ENCODE results near the gene HTR1D.
A peak's percentile ranks its signal among the peaks of the same experiment; 100 is the strongest.
"Not testable (repeated sequence)": the region's sequence is repeated elsewhere in the genome, so short reads cannot be mapped to it uniquely, and the experiment has no call there.

The HTR1D gene

GRCh38 chr1:23216771-23217420 is 406 bp downstream of the HTR1D start:
- peak; percentile 25 for DNase-seq (ENCODE audit: low read depth)

GRCh38 chr1:23215751-23216449 is 1.4 kb downstream of the HTR1D start:
- no peak for DNase-seq (ENCODE audit: low read depth)

- DNase-seq (ENCODE audit: low read depth) = no peak
Measured at GRCh38 chr1:23215291-23215690, 2.0 kb downstream of the HTR1D start.

- DNase-seq (ENCODE audit: low read depth) = no peak
Measured at GRCh38 chr1:23214640-23215039, 2.7 kb downstream of the HTR1D start.

- no peak for DNase-seq (ENCODE audit: low read depth)
Measured at GRCh38 chr1:23211955-23212354, 5.3 kb downstream of the HTR1D start.

GRCh38 chr1:23210963-23211362 is 6.3 kb downstream of the HTR1D start:
- no peak for DNase-seq (ENCODE audit: low read depth)

- DNase-seq (ENCODE audit: low read depth) = no peak
Measured at GRCh38 chr1:23210351-23210785, 6.9 kb downstream of the HTR1D start.

- DNase-seq (ENCODE audit: low read depth) = no peak
Measured at GRCh38 chr1:23209770-23210169, 7.5 kb downstream of the HTR1D start.

- DNase-seq (ENCODE audit: low read depth) = no peak
Measured at GRCh38 chr1:23208527-23208926, 8.8 kb downstream of the HTR1D start.

- not testable (repeated sequence) for DNase-seq (ENCODE audit: low read depth)
Measured at GRCh38 chr1:23207733-23208132, 9.6 kb downstream of the HTR1D start.

- no peak for DNase-seq (ENCODE audit: low read depth)
Measured at GRCh38 chr1:23202263-23202749, 15.0 kb downstream of the HTR1D start.

- DNase-seq (ENCODE audit: low read depth) = no peak
Measured at GRCh38 chr1:23200883-23201282, 16.4 kb downstream of the HTR1D start.

GRCh38 chr1:23198373-23198772 is 18.9 kb downstream of the HTR1D start:
- DNase-seq (ENCODE audit: low read depth) = no peak

GRCh38 chr1:23196627-23197328 is 20.5 kb downstream of the HTR1D start:
- no peak for DNase-seq (ENCODE audit: low read depth)

GRCh38 chr1:23194119-23194984 is 22.9 kb downstream of the HTR1D start:
- DNase-seq (ENCODE audit: low read depth) = no peak

- DNase-seq (ENCODE audit: low read depth) = no peak
Measured at GRCh38 chr1:23193391-23194118, 23.7 kb downstream of the HTR1D start.

GRCh38 chr1:23191199-23191598 is 26.1 kb downstream of the HTR1D start:
- DNase-seq (ENCODE audit: low read depth) = no peak

- not testable (repeated sequence) for DNase-seq (ENCODE audit: low read depth)
Measured at GRCh38 chr1:23188936-23189452, 28.3 kb downstream of the HTR1D start.

GRCh38 chr1:23188434-23188884 is 28.8 kb downstream of the HTR1D start:
- DNase-seq (ENCODE audit: low read depth) = no peak

- no peak for DNase-seq (ENCODE audit: low read depth)
Measured at GRCh38 chr1:23187637-23188036, 29.7 kb downstream of the HTR1D start.

GRCh38 chr1:23185381-23185780 is 31.9 kb downstream of the HTR1D start:
- no peak for DNase-seq (ENCODE audit: low read depth)

All from activated T-cell treated with anti-CD3 and anti-CD28 coated beads for 1 hour (primary cell).